Mesenteric fat pad (tissue), 1 donor: Measurements from ENCODE around the gene ADM. TPM values are rescaled to one million over a fixed set of nuclear protein-coding genes. Genes with fewer than 3 reads are reported as not detected.

Experiments used
- DNase-seq: peaks from one replicate; pipeline ENCODE4 v3.0.0-alpha.2; 2020; ENCODE audit warnings: low spot score
- total RNA-seq: library from RNA; stranded (reverse); fragmentation: NEBNext Ultra II Directional; extraction: Animal tissue kit (Norgen Biotek cat#: 25700); gene quantifications from one replicate; pipeline ENCODE4 v1.2.1, GENCODE V29; 2021
- donor health status: DM: yes; HTN: yes; CAD: no.

ADM gene
- total RNA-seq, 1 donor from 2014 or later, result 663 TPM

DNA sequence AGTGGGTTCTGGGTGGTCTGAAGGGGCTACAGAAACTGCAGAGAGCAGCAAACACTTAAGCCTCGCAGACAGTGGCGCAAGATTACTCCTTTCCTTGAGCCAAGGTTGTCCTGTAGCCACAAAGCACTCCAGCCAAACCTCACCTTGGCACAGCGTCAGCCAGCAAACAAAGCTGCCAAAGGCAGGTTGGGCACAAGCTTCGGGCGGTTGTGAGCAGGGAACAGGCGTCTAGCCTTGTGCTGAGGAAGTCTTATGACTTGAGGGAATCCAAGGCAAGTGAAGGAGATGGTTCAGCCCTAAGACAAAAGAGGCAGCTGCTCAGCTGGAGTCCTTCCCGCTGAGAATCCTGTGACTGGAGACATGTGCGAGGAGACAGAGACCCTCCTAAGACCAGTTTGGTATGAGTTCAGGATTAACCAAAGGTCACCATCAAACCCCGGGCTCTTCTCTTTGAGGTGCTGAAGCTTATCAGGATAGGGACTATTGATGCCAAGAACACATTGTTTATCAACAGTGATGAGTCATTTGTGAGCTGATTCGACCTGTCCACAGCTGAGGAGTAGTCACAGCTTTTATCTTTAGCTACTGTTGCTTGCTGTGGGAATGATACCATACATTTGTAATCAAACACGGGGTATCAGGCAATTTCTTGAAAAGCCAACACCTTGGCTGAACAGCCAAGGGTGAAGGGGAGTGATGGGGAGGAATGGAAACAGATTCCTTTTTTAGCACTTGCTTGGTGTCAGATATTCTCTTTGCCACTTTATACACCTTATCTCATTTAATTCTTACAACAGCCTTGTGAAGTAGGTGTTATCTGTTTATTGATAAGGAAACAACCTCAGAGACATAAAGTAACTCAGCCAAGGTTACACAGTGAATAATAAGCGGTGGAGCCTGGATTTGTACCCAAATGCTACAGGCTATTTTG lies 4.6 kb downstream of the ADM start:
- DNase-seq, result no peak

DNA sequence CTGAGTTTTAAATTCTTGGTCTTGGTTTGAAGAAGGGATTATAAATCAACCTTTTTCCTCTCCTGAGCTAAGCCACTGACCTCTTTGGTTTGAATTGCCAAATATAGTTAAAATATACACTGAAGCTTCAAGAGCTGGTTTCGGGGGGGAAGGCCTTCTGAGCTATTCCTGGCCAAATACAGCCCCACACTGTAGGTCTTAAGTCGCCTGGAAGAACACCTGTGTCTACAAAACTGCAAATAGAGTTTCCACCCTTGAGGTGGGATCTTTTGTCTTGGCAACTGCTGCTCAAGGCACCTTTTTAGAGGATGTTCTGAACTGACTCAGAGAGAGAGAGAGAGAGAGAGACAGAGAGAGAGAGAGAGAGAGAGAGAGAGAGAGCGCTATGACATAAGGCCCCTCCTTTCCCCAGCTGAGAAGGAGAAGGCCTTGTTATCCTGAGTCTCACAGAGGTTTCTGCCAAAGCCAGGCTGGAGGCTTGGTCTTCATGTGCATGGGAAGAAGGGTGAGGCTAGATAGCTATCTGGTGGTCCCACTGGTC lies 5.5 kb downstream of the ADM start:
- no peak for DNase-seq

DNA sequence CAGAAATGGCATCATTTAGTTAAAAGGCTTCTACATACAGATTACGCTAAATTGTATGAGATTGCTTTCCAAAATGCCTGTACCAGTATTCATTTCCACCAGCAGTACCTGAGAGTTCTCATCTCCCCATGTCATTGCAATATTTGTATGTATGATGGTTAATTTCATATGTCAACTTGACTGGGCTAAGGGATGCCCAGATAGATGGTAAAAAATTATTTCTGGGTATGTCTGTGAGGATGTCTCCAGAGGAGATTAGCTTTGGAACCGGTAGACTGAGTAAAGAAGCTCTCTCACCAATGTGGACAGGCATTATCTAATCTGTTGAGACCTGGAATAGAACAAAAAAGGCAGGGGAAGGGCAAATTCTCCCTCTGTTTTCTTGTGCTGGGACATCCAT lies 6.9 kb downstream of the ADM start:
- no peak for DNase-seq

DNA sequence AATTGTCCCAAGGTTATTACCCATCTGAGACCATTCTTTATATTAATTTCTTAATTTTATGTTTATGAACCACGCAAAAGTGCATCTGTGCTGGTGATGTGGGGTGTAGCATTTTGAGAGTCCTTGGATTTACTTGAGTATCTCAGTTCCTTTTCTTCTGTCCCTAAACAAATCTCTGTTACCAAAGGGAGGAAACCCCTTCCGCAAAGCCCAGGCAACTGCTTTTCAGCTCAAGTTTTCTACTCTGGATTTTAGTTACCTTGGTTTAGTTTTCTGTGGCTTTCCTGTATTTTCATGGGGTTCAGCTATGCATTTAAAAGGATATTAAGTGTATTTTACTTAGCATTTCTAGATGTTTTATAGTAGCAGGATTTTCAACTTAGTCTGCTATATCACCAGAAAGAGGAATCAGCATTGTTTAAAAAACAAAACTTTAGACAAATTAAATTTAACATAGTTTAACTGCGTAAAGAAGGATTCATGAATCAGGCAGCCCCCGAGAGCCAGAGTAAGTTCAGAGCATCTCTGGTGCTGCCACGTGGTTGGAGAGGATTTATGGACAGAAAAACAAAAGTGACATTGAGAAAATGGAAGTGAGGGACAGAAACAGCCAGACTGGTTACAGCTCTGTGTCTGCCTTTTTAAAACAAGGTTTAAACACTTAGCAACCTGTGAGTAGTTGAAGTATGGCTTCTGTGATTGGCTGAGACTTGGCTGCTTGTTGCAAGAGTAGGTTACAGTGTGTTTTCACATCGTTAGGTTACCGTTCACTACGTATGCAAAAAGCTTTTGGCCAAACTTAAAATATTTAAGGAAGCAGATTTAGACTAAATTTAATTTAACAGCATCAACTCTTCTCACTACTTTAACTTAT lies 9.6 kb downstream of the ADM start:
- DNase-seq, result no peak

DNA sequence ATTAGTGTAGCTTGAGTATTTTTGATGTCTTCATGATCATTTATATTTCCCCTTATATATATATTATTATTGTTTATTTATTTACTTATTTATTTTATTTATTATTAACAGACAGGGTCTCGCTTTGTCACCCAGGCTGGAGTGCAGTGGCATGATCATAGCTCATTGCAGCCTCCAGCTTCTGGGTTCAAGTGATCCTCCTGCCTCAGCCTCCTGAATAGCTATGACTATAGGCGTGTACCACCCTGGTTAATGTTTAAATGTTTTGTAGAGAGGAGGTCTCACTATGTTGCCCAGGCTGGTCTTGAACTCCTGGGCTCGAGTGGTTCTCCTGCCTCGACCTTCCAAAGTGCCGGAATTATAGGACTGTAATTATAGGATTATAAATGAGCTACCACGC lies 10.2 kb downstream of the ADM start:
- DNase-seq, result no peak

DNA sequence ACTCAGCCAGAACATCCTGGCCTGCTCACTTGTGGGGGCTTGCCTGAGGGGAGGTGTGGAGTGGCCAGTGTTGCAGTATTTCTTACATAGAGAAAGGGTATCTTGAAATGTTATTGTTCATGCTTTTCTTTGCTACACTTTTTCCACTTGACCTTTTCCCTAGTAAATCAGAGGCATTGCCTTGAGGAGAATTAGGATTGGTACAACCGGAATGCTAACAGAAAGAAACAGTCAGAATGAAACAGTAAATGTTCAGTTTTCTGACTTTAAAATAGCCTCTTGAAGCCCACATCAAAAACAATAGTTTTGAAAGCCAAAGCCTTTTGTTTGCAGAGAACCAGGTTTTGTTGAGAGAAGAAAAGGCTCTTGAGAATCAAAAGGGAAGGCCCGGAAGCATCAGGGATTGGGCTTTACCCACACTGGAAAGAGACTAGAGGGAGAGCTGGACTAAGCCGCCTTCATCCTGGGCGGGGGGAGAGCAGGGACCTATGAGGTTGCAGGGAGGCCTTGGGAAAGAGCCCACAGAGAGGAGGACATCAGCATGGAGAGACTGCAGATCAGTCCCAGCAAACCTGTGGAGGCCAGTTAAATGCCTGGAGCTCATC lies 12.4 kb downstream of the ADM start:
- DNase-seq, result no peak

DNA sequence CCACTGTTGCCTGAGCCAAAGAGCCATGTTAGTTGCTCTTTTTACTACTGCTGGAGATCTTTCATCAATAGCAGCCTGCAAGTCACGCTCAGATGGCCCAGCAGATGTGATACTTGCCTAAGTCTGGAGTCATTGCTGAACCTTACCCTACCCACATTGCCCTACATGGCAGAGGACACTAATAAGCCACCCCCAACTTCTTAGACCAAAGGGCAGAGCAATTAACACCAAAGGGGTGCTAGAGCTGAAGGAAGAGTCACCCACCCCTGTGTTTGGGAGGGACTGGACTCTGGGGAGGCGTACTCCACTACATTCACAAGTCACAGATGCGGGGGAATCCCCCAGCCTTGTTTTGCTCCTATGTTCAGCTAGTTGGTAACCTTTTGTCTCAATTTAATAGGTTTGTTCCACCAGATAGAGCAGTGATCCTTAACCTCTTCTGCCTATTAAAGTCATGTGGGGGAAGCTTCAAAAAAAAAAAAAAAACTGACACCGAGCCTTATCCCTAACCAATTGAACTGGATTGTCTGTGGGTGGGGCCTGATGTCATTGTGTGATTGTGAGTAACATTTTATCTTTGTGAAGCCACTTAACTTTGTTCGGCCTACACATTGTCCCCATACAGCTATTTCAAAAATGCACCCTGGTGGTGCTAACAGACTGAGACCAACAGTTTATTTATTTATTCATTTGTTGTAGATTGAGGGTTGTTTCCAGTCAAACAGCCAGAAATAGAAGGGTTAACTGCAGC lies 13.1 kb downstream of the ADM start:
- no peak for DNase-seq

DNA sequence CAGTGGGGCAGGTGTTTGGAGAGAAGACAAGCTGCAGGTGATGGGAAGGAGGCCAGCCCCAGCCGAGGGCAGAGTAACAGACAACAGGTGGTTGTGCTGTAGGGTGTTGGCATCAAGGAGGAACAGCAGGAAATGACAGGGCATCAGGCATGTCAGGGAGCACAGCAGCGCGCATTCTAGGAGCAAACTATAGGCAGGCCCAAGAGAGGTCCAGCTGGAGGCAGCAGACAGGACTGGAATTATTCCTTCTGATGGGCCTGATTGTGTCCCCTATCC lies 13.6 kb downstream of the ADM start:
- no peak for DNase-seq

DNA sequence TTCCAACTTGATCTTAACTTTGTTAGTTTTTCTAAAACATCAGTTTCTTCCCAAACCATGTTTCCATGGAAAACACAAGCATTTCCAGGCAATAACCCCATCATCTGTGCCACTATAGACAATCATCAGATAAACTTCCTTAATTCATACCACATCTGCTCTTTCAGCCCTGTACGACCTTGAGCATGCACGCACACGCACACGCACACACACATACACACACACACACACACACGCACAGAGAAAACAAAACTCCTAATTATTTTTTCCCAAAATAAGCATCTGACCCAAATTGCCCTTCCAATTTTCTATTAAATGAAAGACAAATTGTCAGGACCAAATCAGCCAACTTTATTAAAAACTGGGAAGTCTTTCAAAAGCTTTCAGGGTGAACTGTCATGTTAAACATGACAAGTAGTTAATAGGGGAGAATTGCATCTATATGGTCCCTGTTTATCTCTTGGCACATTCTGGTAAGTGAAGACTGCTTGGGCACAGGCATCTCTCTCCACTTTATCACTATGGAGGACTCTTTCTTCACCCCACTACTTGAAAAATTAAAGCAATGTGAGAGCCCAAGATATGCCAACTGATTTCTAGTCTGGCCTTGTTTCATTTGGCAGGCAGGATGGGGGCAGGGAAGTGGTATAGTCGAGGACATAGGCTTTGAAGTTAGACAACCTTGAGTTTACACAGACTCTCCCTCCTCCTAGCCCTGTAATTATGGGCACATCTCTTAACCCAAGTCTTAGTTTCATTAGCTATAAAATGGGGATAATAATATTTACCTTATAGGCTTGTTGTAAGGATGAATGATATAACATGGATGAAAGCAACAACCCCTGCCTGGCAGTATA lies 15.1 kb downstream of the ADM start:
- DNase-seq, result no peak

DNA sequence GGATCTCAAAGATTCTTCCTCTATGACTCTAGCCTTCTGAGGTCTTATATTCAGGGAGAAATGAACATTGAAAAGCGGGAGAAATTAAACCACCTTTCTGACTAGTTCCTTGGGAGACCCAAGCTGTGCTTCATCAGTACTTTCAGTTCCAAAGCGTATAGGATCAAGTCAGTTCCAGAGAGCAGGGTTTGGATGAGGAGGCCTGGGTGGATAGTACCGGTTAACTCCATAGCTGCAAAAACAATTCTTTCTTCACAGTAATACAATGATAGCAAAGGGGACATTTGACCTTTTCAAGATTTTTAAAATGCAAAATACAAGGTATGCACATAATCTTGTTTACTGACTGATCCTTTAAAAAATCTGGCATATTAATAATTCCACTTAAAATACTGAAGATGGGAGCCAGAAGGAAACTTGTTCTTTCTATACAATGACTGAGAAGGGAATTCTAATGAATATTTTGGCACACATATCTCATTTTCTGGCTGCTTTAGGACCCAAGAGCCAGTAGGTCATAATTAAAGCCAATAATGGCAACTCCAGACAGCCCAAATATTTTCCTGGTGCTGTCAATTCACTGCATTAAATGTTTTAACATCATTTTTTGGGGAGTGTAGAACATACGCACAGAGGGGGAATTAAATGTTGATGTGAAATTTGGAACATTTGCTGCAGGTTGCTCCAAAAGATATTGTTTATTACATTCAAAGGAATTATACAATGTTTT lies 16.0 kb downstream of the ADM start:
- DNase-seq, result no peak

DNA sequence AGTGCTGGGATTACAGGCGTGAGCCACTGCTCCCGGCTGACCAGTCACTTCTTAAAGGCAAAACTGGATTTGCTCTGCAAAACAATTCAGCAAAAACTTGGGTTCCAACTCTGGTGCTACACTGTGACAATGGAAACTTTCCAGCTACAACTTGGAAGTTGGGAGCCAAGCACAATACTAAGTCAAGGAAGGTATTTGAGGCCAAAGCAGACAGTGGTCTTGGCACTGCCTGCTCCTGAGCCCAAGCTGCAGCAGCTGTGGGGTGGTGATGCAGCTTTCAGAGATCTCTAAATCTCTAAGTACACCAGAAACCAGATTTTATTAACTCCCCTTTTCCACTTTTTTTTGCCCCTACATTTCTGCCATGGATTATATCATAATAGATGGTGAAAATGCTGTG lies 17.5 kb downstream of the ADM start:
- DNase-seq, result no peak

DNA sequence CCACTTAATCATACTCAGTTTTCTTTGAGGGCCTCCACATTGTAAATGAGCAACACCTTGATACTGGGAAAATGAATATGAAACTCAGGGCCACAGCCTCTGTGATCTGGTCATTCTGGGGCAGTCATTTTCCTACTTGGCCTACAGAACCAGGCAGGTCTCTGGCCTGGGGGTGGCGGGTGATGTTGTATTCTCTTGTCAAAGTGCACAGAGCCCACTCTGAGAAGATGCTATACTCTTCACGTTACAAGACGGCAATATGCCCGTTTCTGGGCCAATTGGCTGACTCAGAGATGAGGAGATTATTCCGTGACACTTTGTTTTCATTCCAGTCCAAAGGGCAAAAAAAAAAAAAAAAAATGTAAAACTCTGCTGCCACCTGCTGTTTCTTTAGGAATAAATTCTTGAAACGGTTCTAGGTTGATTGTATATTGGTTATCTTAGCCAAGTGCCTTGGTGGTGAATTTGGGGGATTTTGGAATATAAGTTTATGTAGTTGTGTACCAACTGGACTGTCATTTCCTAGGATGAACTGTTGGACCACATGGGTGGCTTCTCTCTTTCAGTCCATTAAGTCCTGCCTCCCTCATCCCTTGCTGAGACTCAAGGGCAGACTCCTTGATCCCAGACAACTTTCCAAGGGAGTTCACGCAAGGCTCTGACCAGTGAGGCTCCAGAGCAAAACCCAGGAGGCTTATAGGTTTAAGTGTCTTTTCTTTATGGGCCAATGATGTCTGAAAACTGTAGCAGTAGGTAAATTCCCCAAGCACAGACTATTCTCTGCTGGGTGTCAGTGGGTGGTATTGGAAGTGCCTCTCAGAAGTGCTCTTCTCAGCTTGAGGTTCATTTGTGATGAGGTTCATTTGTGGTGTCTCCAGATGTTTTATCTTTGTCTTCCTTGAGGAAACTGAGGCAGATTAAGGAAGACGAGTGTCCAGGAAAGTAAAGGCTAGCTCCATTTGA lies 18.2 kb downstream of the ADM start:
- no peak for DNase-seq

DNA sequence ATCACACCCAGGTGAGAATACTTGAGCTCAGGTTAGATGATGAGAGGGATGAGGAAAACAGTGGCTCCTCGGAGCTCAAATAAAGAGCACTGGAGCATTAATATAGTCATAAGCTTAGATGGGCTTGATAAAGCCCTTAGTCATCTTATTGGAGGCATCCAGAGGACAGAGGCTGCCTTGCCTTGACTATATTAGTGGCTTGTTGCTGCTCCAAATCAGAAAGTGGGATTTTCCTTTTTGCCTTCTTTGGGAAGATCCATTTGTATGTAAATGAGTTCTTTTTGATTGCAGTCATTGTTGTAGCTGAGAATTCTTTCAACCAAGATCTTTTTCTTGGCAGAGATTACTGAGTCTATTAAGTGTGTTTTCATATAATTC lies 18.9 kb downstream of the ADM start:
- DNase-seq, result no peak

DNA sequence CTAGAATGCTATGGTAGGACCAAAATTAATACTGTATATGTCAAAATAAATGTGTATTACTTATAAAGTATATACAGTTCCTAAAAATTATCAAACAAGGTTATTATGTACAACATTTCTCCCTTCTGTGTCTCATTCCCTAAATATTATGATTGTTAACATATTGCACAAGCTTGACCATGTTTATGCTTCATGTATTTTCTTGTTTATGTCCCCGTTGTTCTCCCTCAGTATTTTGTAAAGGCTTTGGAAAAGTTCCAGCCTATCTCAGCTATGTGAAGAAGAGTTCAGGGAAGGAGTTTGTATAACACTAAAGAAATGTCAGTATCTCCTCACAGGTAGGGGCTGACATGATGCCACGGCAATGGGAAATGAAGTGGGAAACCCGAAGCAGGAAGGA lies 19.6 kb downstream of the ADM start:
- DNase-seq, result no peak

DNA sequence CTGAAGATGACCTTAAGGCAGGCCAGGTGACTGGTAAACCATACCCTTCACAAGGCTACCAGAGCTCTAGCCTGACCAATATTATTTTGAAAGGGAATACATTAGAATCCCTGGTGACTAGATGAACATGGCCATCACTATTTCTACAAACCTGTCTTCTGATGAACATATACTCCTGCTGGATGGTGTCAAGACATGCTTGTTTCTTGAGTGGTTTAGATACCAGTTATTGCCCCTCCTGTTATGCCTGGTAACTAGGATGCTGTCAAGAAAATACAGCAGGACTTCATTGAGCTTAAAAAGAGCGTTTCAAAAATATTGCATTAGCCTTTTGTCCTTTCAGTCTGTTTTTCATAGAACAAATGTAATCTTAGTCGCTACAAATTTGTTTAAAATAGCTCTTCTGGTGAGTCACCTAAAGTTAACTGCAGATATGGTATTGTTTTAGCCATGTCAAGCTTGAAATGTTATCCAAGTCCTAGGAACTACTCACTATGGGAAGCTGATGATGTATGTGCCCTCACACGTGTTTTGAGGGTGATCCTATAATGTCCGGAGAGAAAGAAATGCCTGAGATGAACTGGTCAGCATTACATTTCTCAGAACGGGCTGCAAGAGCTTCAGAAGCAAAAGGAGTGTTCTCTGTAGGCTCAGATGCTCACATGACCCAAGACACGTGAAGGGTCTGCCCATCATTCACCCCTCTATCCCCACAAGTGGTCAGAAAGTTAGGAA lies 20.6 kb downstream of the ADM start:
- DNase-seq, result no peak

DNA sequence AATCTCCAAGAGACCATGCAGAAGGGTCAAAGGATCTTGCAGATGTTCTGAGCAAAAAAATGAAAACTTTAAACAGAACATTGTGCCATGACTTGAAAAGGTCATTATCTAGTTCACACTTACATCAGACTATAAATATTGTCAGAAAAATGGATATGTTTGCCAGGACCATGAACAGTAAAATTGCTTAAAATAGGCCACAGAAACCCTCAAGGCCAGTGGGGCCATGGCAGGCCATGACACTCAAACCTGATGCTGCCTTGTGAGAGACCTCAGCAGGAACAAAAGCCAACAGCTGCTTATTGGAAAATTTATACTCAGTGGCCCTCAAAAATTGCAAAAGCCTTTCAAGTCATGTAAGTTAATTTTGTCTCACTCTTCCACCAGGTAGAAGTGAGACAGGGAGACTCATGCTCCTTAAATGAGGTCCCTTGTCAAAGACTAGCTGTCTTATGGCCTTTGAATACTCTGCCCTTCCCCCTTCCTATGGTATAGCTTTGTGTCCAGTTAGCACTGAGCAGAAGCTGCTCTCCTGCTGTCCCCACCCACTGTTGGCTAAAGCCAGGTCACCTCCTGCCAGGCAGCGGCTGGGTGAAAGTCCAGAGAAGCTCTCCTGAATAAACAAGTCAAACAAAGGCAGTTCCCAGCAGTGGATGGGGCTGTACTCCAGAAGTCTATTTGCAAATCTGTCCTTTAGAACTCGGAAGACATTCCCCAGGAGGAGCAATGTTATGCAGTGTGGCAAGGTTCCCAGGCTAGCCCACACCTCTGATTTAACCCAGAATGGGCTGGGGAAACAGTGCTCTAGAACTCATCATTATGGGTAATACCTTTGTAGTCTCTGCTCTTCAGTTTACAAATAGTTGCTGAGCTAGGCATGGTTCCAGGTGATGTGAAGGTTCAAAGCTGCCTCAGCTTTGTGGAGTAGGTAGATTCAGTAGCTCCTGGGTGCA lies 21.4 kb downstream of the ADM start:
- no peak for DNase-seq
